Measurements from ENCODE around the gene CDH23.

- no peak for TF ChIP-seq POLR2A (IDR thresholded peaks at IDR 0.05)
- TF ChIP-seq CTCF (IDR thresholded peaks at IDR 0.05): no peak
- TF ChIP-seq POLR2AphosphoS5 (IDR thresholded peaks at IDR 0.05): no peak
- no peak for TF ChIP-seq EP300 (IDR thresholded peaks at IDR 0.05)
These were observed 112.7 kb downstream of the CDH23 start for GRCh38 chr10:71509444-71509843.

Data from suprapubic skin (tissue), 4 donors.